ENCODE measurements around the gene OXER1.

OXER1 gene

GRCh38 chr2:42786561-42787345 lies 22.8 kb upstream of the OXER1 start:
- no peak overlapping the region for H3K4me3 ChIP-seq (ENCODE audit: extremely low read depth, insufficient read depth, low read length, poor library complexity, severe bottlenecking)
- H3K9me3 ChIP-seq (ENCODE audit: control insufficient read depth, low read length), result no peaks in the 10 kb centered on the region
- WGBS, 2 experiments (ENCODE audit: insufficient coverage in 2 of 2), result 88 to 93% methylated on average over 9 of the region's 15 CpGs
- H3K4me1 ChIP-seq (ENCODE audit: control insufficient read depth, insufficient read depth, low read length, poor library complexity, severe bottlenecking), result peaks cover 4% of the 10 kb centered on the region
- H3K27ac ChIP-seq (ENCODE audit: low read depth, low read length, severe bottlenecking), result no peak overlapping the region
- peaks cover 11% of the 10 kb centered on the region for H3K36me3 ChIP-seq (ENCODE audit: control insufficient read depth, insufficient read depth, low read length)

- Histone ChIP-seq H3K4me1 (ENCODE audit: control insufficient read depth, insufficient read depth, low read length, poor library complexity, severe bottlenecking) (no peaks in the 10 kb centered on the region), H3K27ac (ENCODE audit: low read depth, low read length, severe bottlenecking) (no peak overlapping the region), H3K4me3 (ENCODE audit: extremely low read depth, insufficient read depth, low read length, poor library complexity, severe bottlenecking) (no peak overlapping the region), H3K9me3 (ENCODE audit: control insufficient read depth, low read length) (peaks cover under 1% of the 10 kb centered on the region), H3K36me3 (ENCODE audit: control insufficient read depth, insufficient read depth, low read length) (peaks cover 11% of the 10 kb centered on the region)
- WGBS, 2 experiments (ENCODE audit: insufficient coverage in 2 of 2), result 60 to 74% methylated on average over 1 to 3 of the region's 7 CpGs
Measured at GRCh38 chr2:42784204-42784880, 20.4 kb upstream of the OXER1 start.

GRCh38 chr2:42783511-42783910 lies 19.6 kb upstream of the OXER1 start:
- Histone ChIP-seq H3K27ac (ENCODE audit: low read depth, low read length, severe bottlenecking) (no peak overlapping the region), H3K9me3 (ENCODE audit: control insufficient read depth, low read length) (peaks cover 8% of the 10 kb centered on the region), H3K4me1 (ENCODE audit: control insufficient read depth, insufficient read depth, low read length, poor library complexity, severe bottlenecking) (no peaks in the 10 kb centered on the region), H3K4me3 (ENCODE audit: extremely low read depth, insufficient read depth, low read length, poor library complexity, severe bottlenecking) (no peak overlapping the region), H3K36me3 (ENCODE audit: control insufficient read depth, insufficient read depth, low read length) (peaks cover 18% of the 10 kb centered on the region)
- 86 to 92% methylated on average over 7 to 8 of the region's 9 CpGs for WGBS, 2 experiments (ENCODE audit: insufficient coverage in 2 of 2)

GRCh38 chr2:42781181-42781580 lies 17.2 kb upstream of the OXER1 start:
- no peak overlapping the region for H3K27ac ChIP-seq (ENCODE audit: low read depth, low read length, severe bottlenecking)
- H3K9me3 ChIP-seq (ENCODE audit: control insufficient read depth, low read length), result peaks cover 19% of the 10 kb centered on the region
- no peaks in the 10 kb centered on the region for H3K4me1 ChIP-seq (ENCODE audit: control insufficient read depth, insufficient read depth, low read length, poor library complexity, severe bottlenecking)
- no peak overlapping the region for H3K4me3 ChIP-seq (ENCODE audit: extremely low read depth, insufficient read depth, low read length, poor library complexity, severe bottlenecking)
- 57 to 67% methylated on average over 1 of the region's 1 CpG for WGBS, 2 experiments (ENCODE audit: insufficient coverage in 2 of 2)
- peaks cover 12% of the 10 kb centered on the region for H3K36me3 ChIP-seq (ENCODE audit: control insufficient read depth, insufficient read depth, low read length)

GRCh38 chr2:42777883-42778805 lies 14.2 kb upstream of the OXER1 start:
- no peak overlapping the region for H3K4me3 ChIP-seq (ENCODE audit: extremely low read depth, insufficient read depth, low read length, poor library complexity, severe bottlenecking)
- no peaks in the 10 kb centered on the region for H3K4me1 ChIP-seq (ENCODE audit: control insufficient read depth, insufficient read depth, low read length, poor library complexity, severe bottlenecking)
- WGBS, 2 experiments (ENCODE audit: insufficient coverage in 2 of 2), result 82 to 94% methylated on average over 2 of the region's 3 CpGs
- H3K9me3 ChIP-seq (ENCODE audit: control insufficient read depth, low read length), result peaks cover 23% of the 10 kb centered on the region
- no peak overlapping the region for H3K27ac ChIP-seq (ENCODE audit: low read depth, low read length, severe bottlenecking)
- peaks cover 11% of the 10 kb centered on the region for H3K36me3 ChIP-seq (ENCODE audit: control insufficient read depth, insufficient read depth, low read length)

- 100% methylated on average over 1 of the region's 3 CpGs; no CpG with 5 or more reads in 1 of the 2 experiments for WGBS, 2 experiments (ENCODE audit: insufficient coverage in 2 of 2)
- Histone ChIP-seq H3K36me3 (ENCODE audit: control insufficient read depth, insufficient read depth, low read length) (peaks cover 11% of the 10 kb centered on the region), H3K4me1 (ENCODE audit: control insufficient read depth, insufficient read depth, low read length, poor library complexity, severe bottlenecking) (no peaks in the 10 kb centered on the region), H3K27ac (ENCODE audit: low read depth, low read length, severe bottlenecking) (no peak overlapping the region), H3K9me3 (ENCODE audit: control insufficient read depth, low read length) (peaks cover 23% of the 10 kb centered on the region), H3K4me3 (ENCODE audit: extremely low read depth, insufficient read depth, low read length, poor library complexity, severe bottlenecking) (no peak overlapping the region)
Measured at GRCh38 chr2:42775810-42776209, 11.9 kb upstream of the OXER1 start.

- Histone ChIP-seq H3K4me3 (ENCODE audit: extremely low read depth, insufficient read depth, low read length, poor library complexity, severe bottlenecking) (no peak overlapping the region), H3K36me3 (ENCODE audit: control insufficient read depth, insufficient read depth, low read length) (peaks cover 11% of the 10 kb centered on the region), H3K27ac (ENCODE audit: low read depth, low read length, severe bottlenecking) (no peak overlapping the region), H3K4me1 (ENCODE audit: control insufficient read depth, insufficient read depth, low read length, poor library complexity, severe bottlenecking) (no peaks in the 10 kb centered on the region), H3K9me3 (ENCODE audit: control insufficient read depth, low read length) (peaks cover 23% of the 10 kb centered on the region)
- 100% methylated on average over 1 of the region's 2 CpGs; no CpG with 5 or more reads in 1 of the 2 experiments for WGBS, 2 experiments (ENCODE audit: insufficient coverage in 2 of 2)
Measured at GRCh38 chr2:42775186-42775585, 11.3 kb upstream of the OXER1 start.

GRCh38 chr2:42771546-42772153 lies 7.7 kb upstream of the OXER1 start:
- H3K9me3 ChIP-seq (ENCODE audit: control insufficient read depth, low read length), result peaks cover 4% of the 10 kb centered on the region
- H3K27ac ChIP-seq (ENCODE audit: low read depth, low read length, severe bottlenecking), result no peak overlapping the region
- H3K4me3 ChIP-seq (ENCODE audit: extremely low read depth, insufficient read depth, low read length, poor library complexity, severe bottlenecking), result no peak overlapping the region
- 94% methylated on average over 3 to 4 of the region's 5 CpGs for WGBS, 2 experiments (ENCODE audit: insufficient coverage in 2 of 2)
- no peaks in the 10 kb centered on the region for H3K4me1 ChIP-seq (ENCODE audit: control insufficient read depth, insufficient read depth, low read length, poor library complexity, severe bottlenecking)
- peaks cover 2% of the 10 kb centered on the region for H3K36me3 ChIP-seq (ENCODE audit: control insufficient read depth, insufficient read depth, low read length)

GRCh38 chr2:42770288-42771131 lies 6.6 kb upstream of the OXER1 start:
- Histone ChIP-seq H3K4me3 (ENCODE audit: extremely low read depth, insufficient read depth, low read length, poor library complexity, severe bottlenecking) (no peak overlapping the region), H3K9me3 (ENCODE audit: control insufficient read depth, low read length) (peaks cover 4% of the 10 kb centered on the region), H3K27ac (ENCODE audit: low read depth, low read length, severe bottlenecking) (no peak overlapping the region), H3K36me3 (ENCODE audit: control insufficient read depth, insufficient read depth, low read length) (peaks cover 2% of the 10 kb centered on the region), H3K4me1 (ENCODE audit: control insufficient read depth, insufficient read depth, low read length, poor library complexity, severe bottlenecking) (no peaks in the 10 kb centered on the region)
- 77 to 86% methylated on average over 10 to 13 of the region's 19 CpGs for WGBS, 2 experiments (ENCODE audit: insufficient coverage in 2 of 2)

Measured in mesodermal cell (in vitro differentiated cells).